DMS153 treated with DMSO at 0.1 percent for 48 hours (cell line): ENCODE measurements around the gene CACNB1.

ENCODE experiments used
- DNase-seq: peaks from one replicate; lab custom pipeline; 2025; ENCODE audit not compliant: unreplicated experiment; lab: John Stamatoyannopoulos, UW

CACNB1 gene

GRCh38 chr17:39126436-39126835 is 71.0 kb downstream of the CACNB1 start:
- DNase-seq: no peak

GRCh38 chr17:39125143-39125875 is 72.2 kb downstream of the CACNB1 start:
- no peak for DNase-seq

GRCh38 chr17:39123627-39124026 is 73.8 kb downstream of the CACNB1 start:
- DNase-seq: no peak
